NCI-H1092 treated with DMSO at 0.1 percent for 48 hours (cell line): ENCODE measurements around the gene PHF23.

Experiments used
- DNase-seq: peaks from one replicate; lab custom pipeline; 2025; lab: John Stamatoyannopoulos, UW

Gene PHF23

GRCh38 chr17:7219812-7220592 is 19.3 kb downstream of the PHF23 start, which contains the start of the genes ACADVL and DLG4:
ACADVL (plus strand) TSS chr17:7219938; CDS start chr17:7219985, 47 bp downstream.
DLG4 (minus strand) TSS chr17:7219836.
- peak; percentile 12 for DNase-seq

- no peak for DNase-seq
Observed at GRCh38 chr17:7219229-7219811, 19.9 kb downstream of the PHF23 start.

- DNase-seq: no peak
Observed at GRCh38 chr17:7218758-7219157, 20.5 kb downstream of the PHF23 start.

- no peak for DNase-seq
Observed at GRCh38 chr17:7218166-7218565, 21.1 kb downstream of the PHF23 start.

GRCh38 chr17:7217113-7217987 is 21.9 kb downstream of the PHF23 start:
- no peak for DNase-seq

GRCh38 chr17:7216242-7217112 is 22.8 kb downstream of the PHF23 start:
- no peak for DNase-seq

GRCh38 chr17:7215652-7216180 is 23.5 kb downstream of the PHF23 start:
- no peak for DNase-seq

GRCh38 chr17:7215136-7215638 is 24.1 kb downstream of the PHF23 start:
- DNase-seq: no peak

- peak; percentile 93 for DNase-seq
Observed at GRCh38 chr17:7214300-7215135, 24.7 kb downstream of the PHF23 start.

GRCh38 chr17:7213895-7214299 is 25.4 kb downstream of the PHF23 start:
- peak; percentile 93 for DNase-seq

- no peak for DNase-seq
Observed at GRCh38 chr17:7211491-7212273, 27.6 kb downstream of the PHF23 start.

- DNase-seq: no peak
Observed at GRCh38 chr17:7208754-7209460, 30.4 kb downstream of the PHF23 start.

- no peak for DNase-seq
Observed at GRCh38 chr17:7208027-7208571, 31.2 kb downstream of the PHF23 start.

GRCh38 chr17:7207120-7208001 is 31.9 kb downstream of the PHF23 start:
- no peak for DNase-seq

GRCh38 chr17:7205561-7205960 is 33.7 kb downstream of the PHF23 start:
- DNase-seq: no peak

GRCh38 chr17:7204828-7205461 is 34.3 kb downstream of the PHF23 start:
- DNase-seq: peak; percentile 83

GRCh38 chr17:7204336-7204735 is 34.9 kb downstream of the PHF23 start:
- DNase-seq: peak; percentile 25
